PC-3 (cell line): ENCODE data around the gene CDX2.

Experiments
- EZH2 ChIP-seq: fragments of 300-600 bp; sonication (generic); IDR thresholded peaks from one replicate; pipeline ENCODE4 v1.6.1; 2017; ENCODE audit warnings: antibody characterized with exemption, mild to moderate bottlenecking, low read length; ENCODE audit not compliant: unreplicated experiment
- TF ChIP-seq, protein P1 (sequence below): fragments of 300-600 bp; sonication (generic); conservative IDR thresholded peaks from 2 replicates; pipeline ENCODE4 v1.5.1; 2017; ENCODE audit warnings: antibody characterized with exemption, low read depth, mild to moderate bottlenecking, low read length

DNA sequence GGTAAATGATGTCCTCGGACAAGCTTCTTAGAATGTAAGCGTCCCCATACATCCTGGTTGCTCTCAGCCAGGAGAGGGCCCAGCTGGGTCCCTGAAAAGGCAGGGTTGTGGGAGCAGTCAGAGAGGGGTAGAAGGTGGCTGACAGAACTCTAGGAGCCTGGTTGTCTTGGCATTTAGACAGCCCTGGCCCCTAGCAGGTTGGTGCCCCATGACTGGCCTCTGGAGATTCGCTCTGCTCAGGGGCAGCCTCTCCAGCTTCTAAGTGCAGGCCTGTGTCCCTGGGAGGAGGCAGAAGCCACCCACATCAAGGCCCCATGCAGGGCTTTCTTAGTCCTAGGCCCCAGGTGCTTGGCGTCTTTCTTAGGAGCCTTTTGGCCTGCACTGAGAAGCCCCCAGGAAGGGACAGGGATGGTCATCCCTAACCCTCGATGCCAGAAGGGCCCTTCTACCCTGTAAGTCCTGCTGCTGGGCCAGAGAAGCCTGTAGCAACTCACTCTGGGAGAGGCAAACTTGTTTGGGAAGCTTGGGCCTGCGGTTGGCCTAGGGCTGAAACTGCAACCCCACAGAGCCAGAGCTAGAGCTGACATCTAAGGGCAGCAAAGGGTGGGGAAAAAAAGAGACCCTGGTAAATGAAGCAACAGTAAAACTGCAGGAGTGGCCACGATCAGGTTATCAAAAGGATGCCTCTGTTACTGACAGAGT, 2.8 kb upstream of the CDX2 start:
- TF ChIP-seq, protein P1, sequence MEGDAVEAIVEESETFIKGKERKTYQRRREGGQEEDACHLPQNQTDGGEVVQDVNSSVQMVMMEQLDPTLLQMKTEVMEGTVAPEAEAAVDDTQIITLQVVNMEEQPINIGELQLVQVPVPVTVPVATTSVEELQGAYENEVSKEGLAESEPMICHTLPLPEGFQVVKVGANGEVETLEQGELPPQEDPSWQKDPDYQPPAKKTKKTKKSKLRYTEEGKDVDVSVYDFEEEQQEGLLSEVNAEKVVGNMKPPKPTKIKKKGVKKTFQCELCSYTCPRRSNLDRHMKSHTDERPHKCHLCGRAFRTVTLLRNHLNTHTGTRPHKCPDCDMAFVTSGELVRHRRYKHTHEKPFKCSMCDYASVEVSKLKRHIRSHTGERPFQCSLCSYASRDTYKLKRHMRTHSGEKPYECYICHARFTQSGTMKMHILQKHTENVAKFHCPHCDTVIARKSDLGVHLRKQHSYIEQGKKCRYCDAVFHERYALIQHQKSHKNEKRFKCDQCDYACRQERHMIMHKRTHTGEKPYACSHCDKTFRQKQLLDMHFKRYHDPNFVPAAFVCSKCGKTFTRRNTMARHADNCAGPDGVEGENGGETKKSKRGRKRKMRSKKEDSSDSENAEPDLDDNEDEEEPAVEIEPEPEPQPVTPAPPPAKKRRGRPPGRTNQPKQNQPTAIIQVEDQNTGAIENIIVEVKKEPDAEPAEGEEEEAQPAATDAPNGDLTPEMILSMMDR: no peak
- TF ChIP-seq EZH2: no peak
